Testis (tissue), 2 donors: ENCODE data around the gene MACROD2.

ENCODE experiments used
- CTCF ChIP-seq, 3 experiments: fragments of 450-650 bp in 2 of 3; fragments of 200-600 bp in 1 of 3; sonication (generic) in 1 of 3; IDR thresholded peaks; one replicate each; pipeline ENCODE4 v1.5.1; 2016 to 2019; ENCODE audit warnings: antibody characterized with exemption in 3 of 3, mild to moderate bottlenecking in 2 of 3, moderate library complexity in 1 of 3
- POLR2A ChIP-seq: fragments of 450-650 bp; IDR thresholded peaks from one replicate; pipeline ENCODE4 v1.6.1; 2017; ENCODE audit warnings: antibody characterized with exemption, mild to moderate bottlenecking, moderate library complexity

- TF ChIP-seq CTCF (IDR thresholded peaks at IDR 0.05) = no peak
- no peak for TF ChIP-seq POLR2A
These were observed 780.5 kb downstream of the MACROD2 start for GRCh38 chr20:14775778-14776177.
